Fibroblast of skin of right quadriceps (primary cell): ENCODE data around the gene SPINT1.
"Not testable (repeated sequence)": the region's sequence is repeated elsewhere in the genome, so short reads cannot be mapped to it uniquely, and the experiment has no call there.

Experiments
- DNase-seq: peaks from one replicate; pipeline ENCODE4 v3.0.0-alpha.2; 2013

The SPINT1 gene

GRCh38 chr15:40830884-40831283 is 13.0 kb upstream of the SPINT1 start:
- no peak for DNase-seq

- no peak for DNase-seq
Observed at GRCh38 chr15:40831861-40832260, 12.0 kb upstream of the SPINT1 start.

GRCh38 chr15:40832903-40833302 is 10.9 kb upstream of the SPINT1 start:
- no peak for DNase-seq

- DNase-seq: no peak
Observed at GRCh38 chr15:40836020-40836419, 7.8 kb upstream of the SPINT1 start.

GRCh38 chr15:40838756-40839155 is 5.1 kb upstream of the SPINT1 start:
- DNase-seq: no peak

- no peak for DNase-seq
Observed at GRCh38 chr15:40841741-40842140, 2.1 kb upstream of the SPINT1 start.

- no peak for DNase-seq
Observed at GRCh38 chr15:40843261-40843884, 475 bp upstream of the SPINT1 start.

- no peak for DNase-seq
Observed at GRCh38 chr15:40844696-40845030, 815 bp downstream of the SPINT1 start.

- DNase-seq: no peak
Observed at GRCh38 chr15:40845036-40845435, 1.2 kb downstream of the SPINT1 start.

GRCh38 chr15:40845511-40846284 is 1.9 kb downstream of the SPINT1 start:
- no peak for DNase-seq

GRCh38 chr15:40846841-40847222 is 3.0 kb downstream of the SPINT1 start:
- no peak for DNase-seq

GRCh38 chr15:40847223-40847961 is 3.5 kb downstream of the SPINT1 start:
- peak; percentile 21 for DNase-seq

- no peak for DNase-seq
Observed at GRCh38 chr15:40850576-40851112, 6.8 kb downstream of the SPINT1 start.

- no peak for DNase-seq
Observed at GRCh38 chr15:40852529-40852928, 8.7 kb downstream of the SPINT1 start.

- DNase-seq: no peak
Observed at GRCh38 chr15:40853241-40853890, 9.5 kb downstream of the SPINT1 start.

- DNase-seq: no peak
Observed at GRCh38 chr15:40854161-40854560, 10.3 kb downstream of the SPINT1 start.

GRCh38 chr15:40855706-40856234 is 11.9 kb downstream of the SPINT1 start:
- DNase-seq: no peak

- DNase-seq: no peak
Observed at GRCh38 chr15:40856746-40857145, 12.9 kb downstream of the SPINT1 start.

GRCh38 chr15:40857601-40858341 is 13.9 kb downstream of the SPINT1 start:
- peak; percentile 57 for DNase-seq

- no peak for DNase-seq
Observed at GRCh38 chr15:40858706-40859105, 14.9 kb downstream of the SPINT1 start.

GRCh38 chr15:40859206-40859851 is 15.5 kb downstream of the SPINT1 start:
- peak; percentile 62 for DNase-seq

GRCh38 chr15:40861147-40861546 is 17.3 kb downstream of the SPINT1 start:
- DNase-seq: not testable (repeated sequence)
